Body of pancreas (tissue), 4 donors: ENCODE measurements around the gene FSIP2. TPM values are rescaled to one million over a fixed set of nuclear protein-coding genes. Genes with fewer than 3 reads are reported as not detected.

ENCODE experiments used
- ATAC-seq: fragments of 150-250 bp; one replicate; pipeline ENCODE4 v1.9.1; 2016
- DNase-seq, 4 donors: peaks; one replicate each; pipeline ENCODE4 v3.0.0-alpha.2; 2019
- H3K27ac ChIP-seq, 4 donors: fragments of 200-600 bp; sonication (generic); 1 replicate in 3 of 4; 2 replicates in 1 of 4; pipeline versions ENCODE4 v1.5.1 to v1.6.1; 2016 to 2019; ENCODE audit warnings: mild to moderate bottlenecking in 1 of 4, mixed read lengths in 1 of 4, moderate library complexity in 1 of 4
- H3K27me3 ChIP-seq, 2 donors: fragments of 200-600 bp; sonication (generic); one replicate each; pipeline ENCODE4 v1.6.0; 2016; ENCODE audit warnings: mild to moderate bottlenecking in 1 of 2
- H3K36me3 ChIP-seq, 2 donors: fragments of 200-600 bp; sonication (generic); replicated peaks in 1 of 2; 2 replicates each; pipeline ENCODE4 v1.5.1; 2016; ENCODE audit warnings: low read depth in 2 of 2; ENCODE audit not compliant: insufficient read depth in 1 of 2
- H3K4me1 ChIP-seq: fragments of 200-600 bp; sonication (generic); one replicate; pipeline ENCODE4 v1.6.0; 2016
- H3K4me3 ChIP-seq, 2 donors: fragments of 200-600 bp; sonication (generic); 1 replicate in 1 of 2; 2 replicates in 1 of 2; pipeline ENCODE4 v1.5.1; 2016 to 2019
- H3K9me3 ChIP-seq, 3 donors: fragments of 200-600 bp; sonication (generic); 1 replicate in 2 of 3; 2 replicates in 1 of 3; pipeline ENCODE4 v1.5.1; 2016
- CTCF ChIP-seq, 7 experiments: fragments of 450-650 bp in 4 of 7; fragments of 200-600 bp in 3 of 7; sonication (generic) in 3 of 7; IDR thresholded peaks; one replicate each; pipeline ENCODE4 v1.5.1; 2016 to 2019; ENCODE audit warnings: antibody characterized with exemption in 7 of 7
- POLR2A ChIP-seq, 3 donors: fragments of 450-650 bp; IDR thresholded peaks; one replicate each; pipeline ENCODE4 v1.6.1; 2016; ENCODE audit warnings: antibody characterized with exemption in 3 of 3, mild to moderate bottlenecking in 2 of 3
- WGBS, 2 donors: methylation state at CpG; one replicate each; pipeline ENCODE4 v1.1.5; 2017; 5-methylcytosine and 5-hydroxymethylcytosine counted together
- intact Hi-C: fragments of 100-400 bp; cut with DNase I; formaldehyde crosslinking; loops from one replicate; pipeline ENCODE4 v1.15.1; 2023
- total RNA-seq, 2 donors: library from RNA; depleted of rRNA; stranded (reverse); fragments of >200 nt; gene quantifications; one replicate each; pipeline ENCODE4 v1.1.0, GENCODE V29; 2016

FSIP2 gene
- total RNA-seq, 2 donors from 2014 or later: 1.3 to 3.1 TPM

DNA sequence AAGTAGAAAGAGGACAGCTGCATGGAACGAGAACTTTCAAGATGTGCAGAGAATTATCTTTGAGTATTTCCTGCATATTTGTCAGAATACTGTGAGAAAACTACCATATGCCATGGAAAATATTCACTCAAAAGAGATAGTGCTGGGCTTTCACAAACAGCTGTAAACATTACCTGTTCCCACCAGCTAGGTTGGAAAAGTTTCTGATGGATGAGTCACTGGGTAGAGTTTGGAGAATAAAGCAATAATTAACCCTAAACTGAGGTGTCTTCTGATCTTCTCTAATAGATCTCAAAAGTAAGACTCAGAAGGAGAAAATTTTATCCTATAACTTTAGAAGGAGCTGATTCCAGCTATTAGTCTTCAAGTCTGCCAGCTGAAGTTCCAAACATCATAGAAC, 3.9 kb upstream of the FSIP2 start:
- 9 to 25% methylated on average over 1 of the region's 1 CpG for WGBS, 2 donors
- no peaks in the 10 kb centered on the region for H3K9me3 ChIP-seq
- peak overlapping the region in 1 of 4 donors; percentile 38 for H3K27ac ChIP-seq
- H3K27me3 ChIP-seq: no peaks in the 10 kb centered on the region
- intact Hi-C loops: no loop called here
- TF ChIP-seq CTCF (IDR thresholded peaks at IDR 0.05) (no peak), POLR2A (IDR thresholded peaks at IDR 0.05) (no peak)
- DNase-seq: no peak
- H3K4me3 ChIP-seq: no peak overlapping the region
- ATAC-seq: no peak
- H3K36me3 ChIP-seq: no peaks in the 10 kb centered on the region
- H3K4me1 ChIP-seq: peaks cover 25% of the 10 kb centered on the region

- TF ChIP-seq CTCF (IDR thresholded peaks at IDR 0.05) (no peak), POLR2A (IDR thresholded peaks at IDR 0.05) (no peak)
- Histone ChIP-seq H3K27ac (no peak overlapping the region), H3K27me3 (no peaks in the 10 kb centered on the region), H3K36me3 (no peaks in the 10 kb centered on the region), H3K4me3 (no peak overlapping the region), H3K9me3 (no peaks in the 10 kb centered on the region), H3K4me1 (peaks cover 25% of the 10 kb centered on the region)
- no peak for DNase-seq
- WGBS, 2 donors: 83 to 87% methylated on average over 2 of the region's 2 CpGs
- intact Hi-C loops: no loop called here
- ATAC-seq: no peak
Measured at GRCh38 chr2:185736210-185736609, 2.4 kb upstream of the FSIP2 start.

- 70 to 74% methylated on average over 5 of the region's 5 CpGs for WGBS, 2 donors
- intact Hi-C loops: no loop called here
- Histone ChIP-seq H3K36me3 (no peaks in the 10 kb centered on the region), H3K27me3 (no peaks in the 10 kb centered on the region), H3K4me1 (no peaks in the 10 kb centered on the region), H3K9me3 (no peaks in the 10 kb centered on the region), H3K27ac (no peak overlapping the region), H3K4me3 (no peak overlapping the region)
- no peak for ATAC-seq
- DNase-seq: no peak
- no peak for TF ChIP-seq POLR2A (IDR thresholded peaks at IDR 0.05)
- TF ChIP-seq CTCF (IDR thresholded peaks at IDR 0.05): no peak
Measured at GRCh38 chr2:185745864-185746859, 7.6 kb downstream of the FSIP2 start.

GRCh38 chr2:185757356-185757755, 18.8 kb downstream of the FSIP2 start:
- DNase-seq (no peak), ATAC-seq (no peak)
- no peak overlapping the region for H3K4me3 ChIP-seq
- no peak overlapping the region for H3K27ac ChIP-seq
- no peak for TF ChIP-seq CTCF (IDR thresholded peaks at IDR 0.05)
- TF ChIP-seq POLR2A (IDR thresholded peaks at IDR 0.05): no peak
- intact Hi-C loops: no loop called here
- no peaks in the 10 kb centered on the region for H3K4me1 ChIP-seq
- no peaks in the 10 kb centered on the region for H3K27me3 ChIP-seq
- H3K36me3 ChIP-seq: no peaks in the 10 kb centered on the region
- no peaks in the 10 kb centered on the region for H3K9me3 ChIP-seq

GRCh38 chr2:185771396-185771795, 32.8 kb downstream of the FSIP2 start:
- Histone ChIP-seq H3K4me3 (no peak overlapping the region), H3K36me3 (no peaks in the 10 kb centered on the region), H3K9me3 (peaks cover 0 to 19% (median 0%) of the 10 kb centered on the region in 3 donors), H3K27ac (no peak overlapping the region), H3K27me3 (no peaks in the 10 kb centered on the region), H3K4me1 (no peaks in the 10 kb centered on the region)
- DNase-seq (no peak), ATAC-seq (no peak)
- intact Hi-C loops: no loop called here
- TF ChIP-seq POLR2A (IDR thresholded peaks at IDR 0.05): no peak
- no peak for TF ChIP-seq CTCF (IDR thresholded peaks at IDR 0.05)
